Calu3 (cell line): ENCODE measurements around the gene DNAH17. TPM values are rescaled to one million over a fixed set of nuclear protein-coding genes. Genes with fewer than 3 reads are reported as not detected.

Source experiments
- BruUV-seq: library from RNA; stranded (reverse); fragments of 400-500 nt; replicated peaks from 2 replicates; lab custom pipeline; 2021; lab: Mats Ljungman, UMichigan
- CTCF ChIA-PET: fragments of 300-600 bp; sonication (Branson Sonifier 250); formaldehyde crosslinking; loops from one replicate; lab custom pipeline; 2022; ENCODE audit warnings: antibody characterized with exemption; lab: Charles Lee
- DNase-seq: peaks from one replicate; pipeline ENCODE4 v3.0.0; 2022
- H3K27ac Mint-ChIP-seq: one replicate; pipeline ENCODE4 v1.8.0; 2022; ENCODE audit warnings: mixed read lengths; ENCODE audit not compliant: unreplicated experiment
- H3K27me3 Mint-ChIP-seq: one replicate; pipeline ENCODE4 v1.8.0; 2022; ENCODE audit warnings: mixed read lengths; ENCODE audit not compliant: unreplicated experiment
- H3K36me3 Mint-ChIP-seq: one replicate; pipeline ENCODE4 v1.8.0; 2022; ENCODE audit warnings: mild to moderate bottlenecking, moderate library complexity, mixed read lengths; ENCODE audit not compliant: insufficient read depth, unreplicated experiment
- H3K4me1 Mint-ChIP-seq: one replicate; pipeline ENCODE4 v1.8.0; 2022; ENCODE audit warnings: mild to moderate bottlenecking, low read depth, mixed read lengths; ENCODE audit not compliant: unreplicated experiment
- H3K4me3 Mint-ChIP-seq: one replicate; pipeline ENCODE4 v1.8.0; 2022; ENCODE audit warnings: mild to moderate bottlenecking, low read depth, moderate library complexity, mixed read lengths; ENCODE audit not compliant: unreplicated experiment
- H3K9me3 Mint-ChIP-seq: one replicate; pipeline ENCODE4 v1.8.0; 2022; ENCODE audit warnings: low read depth, mixed read lengths; ENCODE audit not compliant: unreplicated experiment
- CTCF ChIP-seq: fragments of 200-600 bp; IDR thresholded peaks from one replicate; pipeline ENCODE4 v1.8.0; 2022; ENCODE audit warnings: antibody characterized with exemption; ENCODE audit not compliant: unreplicated experiment
- intact Hi-C: fragments of 100-400 bp; cut with micrococcal nuclease; formaldehyde crosslinking; loops from one replicate; pipeline ENCODE4 v1.10.0; 2022; ENCODE audit not compliant: unreplicated experiment
- total RNA-seq: library from RNA; stranded (reverse); gene quantifications from 2 replicates; pipeline ENCODE4 v1.2.3, GENCODE V29; 2022

Gene DNAH17
- total RNA-seq, 1 experiment from 2014 or later, result 0.19 TPM

- CTCF ChIA-PET, result no interaction called here
- intact Hi-C loops, result no loop called here
- Mint-ChIP-seq H3K4me1 (peaks cover 29% of the 10 kb centered on the region), H3K27ac (no peak overlapping the region), H3K36me3 (peaks cover 14% of the 10 kb centered on the region), H3K9me3 (no peaks in the 10 kb centered on the region), H3K27me3 (no peaks in the 10 kb centered on the region), H3K4me3 (peak overlapping the region; percentile 35)
- TF ChIP-seq CTCF, result no peak
- DNase-seq, result peak; percentile 83
- no TSS peak for BruUV-seq
Observed at GRCh38 chr17:78409191-78409928, 167.8 kb downstream of the DNAH17 start.

GRCh38 chr17:78408476-78409050, 168.6 kb downstream of the DNAH17 start:
- H3K36me3 Mint-ChIP-seq, result peaks cover 16% of the 10 kb centered on the region
- no TSS peak for BruUV-seq
- peak overlapping the region; percentile 25 for H3K27ac Mint-ChIP-seq
- no peaks in the 10 kb centered on the region for H3K9me3 Mint-ChIP-seq
- TF ChIP-seq CTCF, result no peak
- CTCF ChIA-PET, result no interaction called here
- peak; percentile 8 for DNase-seq
- intact Hi-C loops, result no loop called here
- H3K27me3 Mint-ChIP-seq, result no peaks in the 10 kb centered on the region
- H3K4me3 Mint-ChIP-seq, result peak overlapping the region; percentile 35
- H3K4me1 Mint-ChIP-seq, result peaks cover 29% of the 10 kb centered on the region

GRCh38 chr17:78407387-78408000, 169.7 kb downstream of the DNAH17 start:
- H3K27me3 Mint-ChIP-seq, result no peaks in the 10 kb centered on the region
- H3K4me1 Mint-ChIP-seq, result peaks cover 29% of the 10 kb centered on the region
- no peak overlapping the region for H3K27ac Mint-ChIP-seq
- DNase-seq, result no peak
- no peak for TF ChIP-seq CTCF
- no peak overlapping the region for H3K4me3 Mint-ChIP-seq
- no TSS peak for BruUV-seq
- H3K36me3 Mint-ChIP-seq, result peaks cover 16% of the 10 kb centered on the region
- intact Hi-C loops, result no loop called here
- no peaks in the 10 kb centered on the region for H3K9me3 Mint-ChIP-seq
- CTCF ChIA-PET, result no interaction called here

GRCh38 chr17:78406920-78407319, 170.3 kb downstream of the DNAH17 start:
- CTCF ChIA-PET, result no interaction called here

More at GRCh38 chr17:78406920-78407319, 170.3 kb downstream of the DNAH17 start:
- Mint-ChIP-seq H3K9me3 (no peaks in the 10 kb centered on the region), H3K27me3 (no peaks in the 10 kb centered on the region), H3K27ac (no peak overlapping the region), H3K36me3 (peaks cover 16% of the 10 kb centered on the region), H3K4me1 (peaks cover 29% of the 10 kb centered on the region), H3K4me3 (no peak overlapping the region)
- no peak for TF ChIP-seq CTCF
- DNase-seq, result no peak
- intact Hi-C loops, result no loop called here
- BruUV-seq, result no TSS peak
